Smooth muscle cell (in vitro differentiated cells): ENCODE results near the gene DIAPH1. TPM values are rescaled to one million over a fixed set of nuclear protein-coding genes. Genes with fewer than 3 reads are reported as not detected.

Experiments used
- DNase-seq: peaks from one replicate; lab custom pipeline; 2025; ENCODE audit not compliant: unreplicated experiment; lab: John Stamatoyannopoulos, UW
- H2AFZ ChIP-seq: fragments of 200-600 bp; sonication (generic); 2 replicates; pipeline ENCODE4 v1.6.0; 2016; ENCODE audit warnings: antibody characterized with exemption, low read depth, mild to moderate bottlenecking
- H3F3A ChIP-seq: fragments of 200-600 bp; sonication (generic); 2 replicates; pipeline ENCODE4 v1.6.0; 2017; ENCODE audit warnings: antibody characterized with exemption, low read depth
- H3K27ac ChIP-seq: fragments of 200-600 bp; sonication (generic); 2 replicates; pipeline ENCODE4 v1.5.1; 2016; ENCODE audit warnings: low read depth, mild to moderate bottlenecking
- H3K27me3 ChIP-seq: fragments of 200-600 bp; sonication (generic); 2 replicates; pipeline ENCODE4 v1.6.1; 2016; ENCODE audit warnings: low read depth, mild to moderate bottlenecking
- H3K36me3 ChIP-seq: fragments of 200-600 bp; sonication (generic); 2 replicates; pipeline ENCODE4 v1.5.1; 2016; ENCODE audit warnings: low read depth
- H3K4me1 ChIP-seq: fragments of 200-600 bp; sonication (generic); 2 replicates; pipeline ENCODE4 v1.5.1; 2016; ENCODE audit warnings: low read depth
- H3K4me2 ChIP-seq: fragments of 200-600 bp; sonication (generic); 2 replicates; pipeline ENCODE4 v1.6.0; 2016; ENCODE audit warnings: mild to moderate bottlenecking
- H3K4me3 ChIP-seq: fragments of 200-600 bp; sonication (generic); 2 replicates; pipeline ENCODE4 v1.5.1; 2016; ENCODE audit warnings: mild to moderate bottlenecking
- H3K79me2 ChIP-seq: fragments of 200-600 bp; sonication (generic); 2 replicates; pipeline ENCODE4 v1.6.0; 2016; ENCODE audit warnings: low read depth, mild to moderate bottlenecking
- H3K9ac ChIP-seq: fragments of 200-600 bp; sonication (generic); 2 replicates; pipeline ENCODE4 v1.6.0; 2016; ENCODE audit warnings: low read depth
- H3K9me3 ChIP-seq: fragments of 200-600 bp; sonication (generic); replicated peaks from 2 replicates; pipeline ENCODE4 v1.5.1; 2016; ENCODE audit warnings: low read depth
- H4K20me1 ChIP-seq: fragments of 200-600 bp; sonication (generic); 2 replicates; pipeline ENCODE4 v1.6.0; 2016; ENCODE audit warnings: low read depth
- CTCF ChIP-seq: fragments of 200-600 bp; sonication (generic); IDR thresholded peaks from 2 replicates; pipeline ENCODE4 v1.5.1; 2017; ENCODE audit warnings: borderline replicate concordance, mild to moderate bottlenecking, antibody characterized with exemption; ENCODE audit not compliant: insufficient read depth, poor library complexity, severe bottlenecking
- WGBS: methylation state at CpG from one replicate; pipeline ENCODE4 v1.1.7; 2016; ENCODE audit warnings: low lambda C conversion rate; 5-methylcytosine and 5-hydroxymethylcytosine counted together
- polyA plus RNA-seq: library from polyadenylated mRNA; unstranded; fragments of >200 nt; fragmentation: Nextera tagmentation; extraction: Ambion mirVana; gene quantifications from 2 replicates; pipeline ENCODE4 v1.2.1, GENCODE V29; 2016
- total RNA-seq: library from RNA; depleted of rRNA; stranded (reverse); fragments of >200 nt; gene quantifications from 2 replicates; pipeline ENCODE4 v1.2.3, GENCODE V29; 2014

The DIAPH1 gene
- total and polyA plus RNA-seq, 2 experiments from 2014 or later, result 15.4 to 26.7 TPM

- H4K20me1 ChIP-seq, result no peaks in the 10 kb centered on the region
- WGBS, result 97% methylated on average over 9 of the region's 9 CpGs
Observed at GRCh38 chr5:141656396-141656795, 37.6 kb upstream of the DIAPH1 start.

GRCh38 chr5:141655020-141655419 is 36.2 kb upstream of the DIAPH1 start:
- TF ChIP-seq CTCF, result no peak
- 92% methylated on average over 6 of the region's 7 CpGs for WGBS
- peak overlapping the region; percentile 38 for H3K27ac ChIP-seq
- no peaks in the 10 kb centered on the region for H4K20me1 ChIP-seq
- no peaks in the 10 kb centered on the region for H3K27me3 ChIP-seq
- no peak overlapping the region for H3K4me3 ChIP-seq
- H3K79me2 ChIP-seq, result no peaks in the 10 kb centered on the region
- no peaks in the 10 kb centered on the region for H3K36me3 ChIP-seq
- H3K9me3 ChIP-seq, result no peaks in the 10 kb centered on the region
- no peak overlapping the region for H2AFZ ChIP-seq
- H3K4me1 ChIP-seq, result peaks cover 3% of the 10 kb centered on the region
- H3K4me2 ChIP-seq, result no peak overlapping the region
- no peak overlapping the region for H3K9ac ChIP-seq
- no peak for DNase-seq
- H3F3A ChIP-seq, result no peaks in the 10 kb centered on the region

More at GRCh38 chr5:141656396-141656795, 37.6 kb upstream of the DIAPH1 start:
- Histone ChIP-seq H3K27me3 (no peaks in the 10 kb centered on the region), H3K27ac (no peak overlapping the region), H3K4me3 (no peak overlapping the region), H2AFZ (no peak overlapping the region), H3K4me1 (peaks cover 3% of the 10 kb centered on the region), H3K4me2 (no peak overlapping the region), H3K9ac (no peak overlapping the region), H3K79me2 (no peaks in the 10 kb centered on the region), H3K36me3 (no peaks in the 10 kb centered on the region), H3F3A (no peaks in the 10 kb centered on the region), H3K9me3 (no peaks in the 10 kb centered on the region)
- TF ChIP-seq CTCF, result no peak
- DNase-seq, result no peak

- H3F3A ChIP-seq, result no peaks in the 10 kb centered on the region
- peaks cover 3% of the 10 kb centered on the region for H3K4me1 ChIP-seq
- H3K4me2 ChIP-seq, result peak overlapping the region; percentile 1
- WGBS, result 39% methylated on average over 2 of the region's 2 CpGs
- no peaks in the 10 kb centered on the region for H3K27me3 ChIP-seq
- no peak overlapping the region for H2AFZ ChIP-seq
- no peaks in the 10 kb centered on the region for H4K20me1 ChIP-seq
- TF ChIP-seq CTCF, result no peak
- no peak overlapping the region for H3K9ac ChIP-seq
- DNase-seq, result no peak
- H3K79me2 ChIP-seq, result no peaks in the 10 kb centered on the region
- H3K27ac ChIP-seq, result peak overlapping the region; percentile 66
- no peaks in the 10 kb centered on the region for H3K36me3 ChIP-seq
- no peak overlapping the region for H3K4me3 ChIP-seq
- no peaks in the 10 kb centered on the region for H3K9me3 ChIP-seq
Observed at GRCh38 chr5:141654298-141654697, 35.5 kb upstream of the DIAPH1 start.

- 61% methylated on average over 9 of the region's 9 CpGs for WGBS
- no peaks in the 10 kb centered on the region for H3F3A ChIP-seq
- peaks cover 3% of the 10 kb centered on the region for H3K4me1 ChIP-seq
- no peaks in the 10 kb centered on the region for H3K36me3 ChIP-seq
- H3K9me3 ChIP-seq, result no peaks in the 10 kb centered on the region
- no peaks in the 10 kb centered on the region for H4K20me1 ChIP-seq
- H3K27me3 ChIP-seq, result no peaks in the 10 kb centered on the region
- DNase-seq, result no peak
- TF ChIP-seq CTCF, result no peak
- peak overlapping the region; percentile 29 for H3K9ac ChIP-seq
- no peak overlapping the region for H3K27ac ChIP-seq
- peak overlapping the region; percentile 66 for H3K4me3 ChIP-seq
- peak overlapping the region; percentile 95 for H3K4me2 ChIP-seq
- H3K79me2 ChIP-seq, result no peaks in the 10 kb centered on the region
- peak overlapping the region; percentile 70 for H2AFZ ChIP-seq
Observed at GRCh38 chr5:141651728-141652105, 32.9 kb upstream of the DIAPH1 start.
